ENCODE results near the gene A3GALT2.

DNA sequence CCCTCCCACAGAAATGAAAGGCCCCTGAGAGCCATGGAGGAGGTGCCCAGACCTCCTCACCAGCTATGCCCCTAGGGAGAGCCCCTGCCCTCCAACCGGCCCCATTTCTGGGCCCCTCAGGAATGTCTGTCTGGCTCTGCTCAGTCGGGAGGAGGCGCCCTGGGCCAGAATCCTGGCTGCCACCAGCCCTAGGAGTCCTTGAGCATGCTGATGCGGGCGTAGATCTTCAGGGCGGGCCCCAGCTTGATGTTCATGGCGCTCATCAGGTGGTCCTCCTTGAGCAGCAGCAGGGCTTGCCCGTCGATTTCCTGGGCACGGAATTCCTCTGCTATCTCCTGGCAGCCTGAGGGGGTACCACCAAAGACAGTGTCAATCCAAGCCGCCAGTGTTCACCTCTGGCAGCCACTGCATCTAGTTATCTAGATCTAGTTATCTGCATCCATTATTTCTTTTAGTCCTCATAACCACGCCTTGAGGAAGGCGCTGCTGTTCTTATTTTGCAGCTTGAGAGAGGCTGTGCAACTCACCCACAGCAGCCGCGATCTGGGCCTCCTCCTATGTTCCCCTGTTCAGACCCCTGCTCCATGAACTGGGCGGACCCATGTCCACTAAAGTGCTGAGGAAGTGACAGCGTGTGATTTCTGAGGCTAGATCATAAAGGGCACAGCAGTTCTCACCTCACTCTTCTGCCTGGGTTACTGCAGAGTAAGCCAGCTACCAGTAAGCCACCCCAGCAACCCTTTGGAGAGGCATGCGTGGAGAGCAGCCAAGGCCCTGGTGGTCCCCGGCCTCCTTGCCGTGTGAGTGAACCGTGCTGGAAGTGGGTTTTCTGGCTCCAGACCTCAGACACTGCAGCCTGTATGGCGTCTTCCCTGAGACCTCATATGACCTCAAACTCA, 4.0 kb upstream of the A3GALT2 start:
- no peak for TF ChIP-seq TAF1 (IDR thresholded peaks at IDR 0.05; ENCODE audit: borderline replicate concordance, low read depth, low read length)
- TF ChIP-seq POLR2A (IDR thresholded peaks at IDR 0.05; ENCODE audit: low read depth, low read length), result no peak
- TF ChIP-seq POLR2AphosphoS5 (IDR thresholded peaks at IDR 0.05; ENCODE audit: low read depth, low read length), result no peak

Measured in GM12892 (cell line).